BLaER1 treated with 17β-estradiol and CSF1 and Interleukin-3, amounts not matched to agents 10 nM and 100 nM (cell line): ENCODE measurements around the gene RBMS1.
A peak's percentile ranks its signal among the peaks of the same experiment; 100 is the strongest.

ENCODE experiments used
- H3K27ac ChIP-seq, 11 experiments: shearing (Covaris generic); formaldehyde crosslinking; 2 replicates each; pipeline ENCODE4 v1.8.1; 2022
- H3K27me3 ChIP-seq, 11 experiments: shearing (Covaris generic); formaldehyde crosslinking; 2 replicates each; pipeline ENCODE4 v1.8.1; 2022
- H3K36me3 ChIP-seq, 11 experiments: shearing (Covaris generic); formaldehyde crosslinking; 2 replicates each; pipeline ENCODE4 v1.8.1; 2022
- H3K4me1 ChIP-seq, 10 experiments: shearing (Covaris generic); formaldehyde crosslinking; 2 replicates each; pipeline ENCODE4 v1.8.1; 2022
- H3K4me2 ChIP-seq, 11 experiments: shearing (Covaris generic); formaldehyde crosslinking; 2 replicates each; pipeline ENCODE4 v1.8.1; 2022
- H3K4me3 ChIP-seq, 10 experiments: shearing (Covaris generic); formaldehyde crosslinking; 2 replicates each; pipeline ENCODE4 v1.8.1; 2022
- H3K9ac ChIP-seq, 11 experiments: shearing (Covaris generic); formaldehyde crosslinking; 2 replicates each; pipeline ENCODE4 v1.8.1; 2022
- H3K9me3 ChIP-seq, 11 experiments: shearing (Covaris generic); formaldehyde crosslinking; replicated peaks in 1 of 11; 2 replicates each; pipeline ENCODE4 v1.8.1; 2022
- H4K20me1 ChIP-seq, 11 experiments: shearing (Covaris generic); formaldehyde crosslinking; 2 replicates each; pipeline ENCODE4 v1.8.1; 2022
- Cebpa-rat ChIP-seq, 11 experiments: shearing (Covaris generic); IDR thresholded peaks; 2 replicates each; pipeline ENCODE4 v1.8.1; 2022

RBMS1 gene

GRCh38 chr2:160252278-160252887, 241.2 kb downstream of the RBMS1 start:
- H3K36me3 ChIP-seq = no peaks in the 10 kb centered on the region
- no peaks in the 10 kb centered on the region for H4K20me1 ChIP-seq
- no peak overlapping the region for H3K9ac ChIP-seq
- H3K27ac ChIP-seq = no peak overlapping the region
- H3K4me2 ChIP-seq = peak overlapping the region in 2 of 11 experiments; percentile 6 to 31; a peak in 4 of 22 replicates
- H3K4me1 ChIP-seq = peaks cover 0 to 14% (median 0%) of the 10 kb centered on the region in 10 experiments; a peak in 6 of 20 replicates
- no peak for TF ChIP-seq Cebpa-rat (IDR thresholded peaks at IDR 0.05)
- H3K9me3 ChIP-seq = no peaks in the 10 kb centered on the region
- no peak overlapping the region for H3K4me3 ChIP-seq
- H3K27me3 ChIP-seq = no peaks in the 10 kb centered on the region

GRCh38 chr2:160251569-160251968, 242.0 kb downstream of the RBMS1 start:
- Histone ChIP-seq H3K4me2 (no peak overlapping the region), H3K4me1 (peaks cover 0 to 14% (median 0%) of the 10 kb centered on the region in 10 experiments; a peak in 6 of 20 replicates), H3K27me3 (no peaks in the 10 kb centered on the region), H3K9me3 (no peaks in the 10 kb centered on the region), H3K27ac (no peak overlapping the region), H3K9ac (no peak overlapping the region), H3K36me3 (no peaks in the 10 kb centered on the region), H4K20me1 (no peaks in the 10 kb centered on the region), H3K4me3 (no peak overlapping the region)
- TF ChIP-seq Cebpa-rat (IDR thresholded peaks at IDR 0.05) = no peak

- no peak overlapping the region for H3K27ac ChIP-seq
- H3K4me2 ChIP-seq = no peak overlapping the region
- H3K36me3 ChIP-seq = no peaks in the 10 kb centered on the region
- no peaks in the 10 kb centered on the region for H4K20me1 ChIP-seq
- no peak for TF ChIP-seq Cebpa-rat (IDR thresholded peaks at IDR 0.05)
- no peaks in the 10 kb centered on the region for H3K9me3 ChIP-seq
- no peaks in the 10 kb centered on the region for H3K27me3 ChIP-seq
- no peak overlapping the region for H3K9ac ChIP-seq
- H3K4me1 ChIP-seq = peaks cover 0 to 27% (median 0%) of the 10 kb centered on the region in 10 experiments; a peak in 7 of 20 replicates
- H3K4me3 ChIP-seq = no peak overlapping the region
Measured at GRCh38 chr2:160249876-160250275, 243.7 kb downstream of the RBMS1 start.

GRCh38 chr2:160247296-160248035, 246.1 kb downstream of the RBMS1 start:
- no peak overlapping the region for H3K4me2 ChIP-seq
- no peaks in the 10 kb centered on the region for H4K20me1 ChIP-seq
- no peak overlapping the region for H3K4me3 ChIP-seq
- H3K4me1 ChIP-seq = peaks cover 0 to 20% (median 0%) of the 10 kb centered on the region in 10 experiments; a peak in 7 of 20 replicates
- TF ChIP-seq Cebpa-rat (IDR thresholded peaks at IDR 0.05) = no peak
- no peaks in the 10 kb centered on the region for H3K9me3 ChIP-seq
- H3K27ac ChIP-seq = no peak overlapping the region
- no peaks in the 10 kb centered on the region for H3K27me3 ChIP-seq
- no peak overlapping the region for H3K9ac ChIP-seq
- H3K36me3 ChIP-seq = no peaks in the 10 kb centered on the region

DNA sequence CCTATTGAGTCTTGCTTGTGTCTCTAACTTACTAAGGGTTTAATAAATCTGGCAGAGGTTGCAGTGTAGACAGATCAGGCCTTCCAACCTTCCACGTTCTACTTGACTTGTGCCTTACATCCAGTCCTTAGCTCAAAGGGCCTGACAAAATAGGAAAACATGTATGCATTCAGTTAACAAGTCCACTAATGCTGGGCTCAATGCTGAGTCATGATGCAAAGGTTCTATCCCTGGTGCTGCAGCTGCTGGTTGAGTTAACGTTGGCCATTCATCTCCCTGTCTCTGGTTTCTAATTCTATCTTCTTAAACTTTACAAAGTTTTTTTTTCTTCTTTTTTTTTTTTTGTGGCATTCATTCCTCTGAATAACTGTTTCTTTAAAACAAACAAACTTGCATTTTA, 247.3 kb downstream of the RBMS1 start:
- H3K9ac ChIP-seq = no peak overlapping the region
- H3K4me2 ChIP-seq = peak overlapping the region in 1 of 11 experiments; percentile 21; a peak in 1 of 22 replicates
- H3K27me3 ChIP-seq = no peaks in the 10 kb centered on the region
- no peaks in the 10 kb centered on the region for H3K9me3 ChIP-seq
- H3K4me1 ChIP-seq = peaks cover 0 to 26% (median 4%) of the 10 kb centered on the region in 10 experiments; a peak in 10 of 20 replicates
- no peaks in the 10 kb centered on the region for H4K20me1 ChIP-seq
- no peak overlapping the region for H3K27ac ChIP-seq
- H3K36me3 ChIP-seq = no peaks in the 10 kb centered on the region
- TF ChIP-seq Cebpa-rat (IDR thresholded peaks at IDR 0.05) = no peak
- no peak overlapping the region for H3K4me3 ChIP-seq

DNA sequence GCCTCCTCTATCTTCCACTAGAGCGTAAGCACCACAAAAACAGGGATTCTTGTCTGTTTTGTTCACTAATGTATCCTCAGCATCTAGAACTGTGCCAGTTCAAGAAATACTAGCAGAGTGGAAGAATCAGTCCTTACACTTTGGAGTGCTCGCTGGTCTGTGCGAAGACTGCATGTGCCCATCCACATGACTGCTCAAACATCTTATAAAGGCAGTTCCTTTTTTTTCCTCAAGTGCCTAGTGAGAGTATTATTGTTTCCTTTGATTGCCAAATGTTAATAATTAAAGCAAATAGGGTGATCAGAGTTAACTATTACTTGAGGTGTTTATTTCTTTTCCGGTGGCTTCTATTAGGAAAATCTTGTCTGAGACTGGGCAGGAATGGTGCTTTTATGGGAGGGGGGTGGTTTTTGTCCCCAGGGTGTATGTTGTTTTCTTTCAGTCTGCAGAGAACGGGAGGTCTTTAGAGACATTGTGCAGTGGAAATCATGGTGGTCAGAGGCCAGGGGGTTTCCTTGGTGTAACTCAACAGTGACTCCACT, 247.9 kb downstream of the RBMS1 start:
- Histone ChIP-seq H3K4me3 (no peak overlapping the region), H3K27ac (no peak overlapping the region), H3K4me1 (peaks cover 0 to 29% (median 4%) of the 10 kb centered on the region in 10 experiments; a peak in 10 of 20 replicates), H3K36me3 (no peaks in the 10 kb centered on the region), H3K4me2 (peak overlapping the region in 2 of 11 experiments; percentile 3 to 21; a peak in 1 of 22 replicates), H3K27me3 (no peaks in the 10 kb centered on the region), H3K9ac (no peak overlapping the region), H3K9me3 (no peaks in the 10 kb centered on the region), H4K20me1 (no peaks in the 10 kb centered on the region)
- TF ChIP-seq Cebpa-rat (IDR thresholded peaks at IDR 0.05) = no peak

DNA sequence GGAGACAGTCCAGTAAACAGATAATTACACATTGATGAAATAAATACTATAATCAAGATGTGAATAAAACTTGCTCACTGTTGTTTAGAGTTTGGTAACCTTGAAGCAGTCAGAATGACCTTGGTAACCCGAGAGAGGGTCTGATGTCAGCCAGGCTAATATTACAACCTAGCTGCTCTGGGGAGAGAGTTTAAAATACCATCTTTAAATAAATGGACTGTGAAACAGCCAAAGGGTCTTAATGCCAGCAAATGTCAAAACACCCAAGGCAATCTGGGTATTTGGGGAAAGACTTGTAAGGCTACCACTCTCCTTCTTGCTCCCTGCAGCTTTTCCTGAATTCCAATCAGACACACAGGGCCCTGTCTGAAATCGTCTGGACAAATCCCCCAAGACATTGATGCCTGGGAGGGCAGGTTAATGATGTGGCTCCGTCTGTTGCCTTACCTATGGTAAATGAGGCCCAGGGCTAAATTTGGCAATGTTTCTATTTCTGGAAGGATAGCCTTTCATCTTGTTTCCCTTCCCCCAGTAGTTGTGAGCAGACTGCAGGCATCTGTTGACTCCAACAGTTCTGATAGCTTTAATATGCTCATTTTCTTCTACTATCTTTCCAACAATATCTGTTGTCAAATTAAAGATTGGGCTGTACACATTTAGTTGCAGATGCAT, 250.6 kb downstream of the RBMS1 start:
- Histone ChIP-seq H3K9me3 (no peaks in the 10 kb centered on the region), H4K20me1 (no peaks in the 10 kb centered on the region), H3K27me3 (no peaks in the 10 kb centered on the region), H3K27ac (no peak overlapping the region), H3K9ac (no peak overlapping the region), H3K4me1 (peaks cover 0 to 29% (median 4%) of the 10 kb centered on the region in 10 experiments; a peak in 10 of 20 replicates), H3K36me3 (no peaks in the 10 kb centered on the region), H3K4me2 (no peak overlapping the region), H3K4me3 (no peak overlapping the region)
- TF ChIP-seq Cebpa-rat (IDR thresholded peaks at IDR 0.05) = no peak

DNA sequence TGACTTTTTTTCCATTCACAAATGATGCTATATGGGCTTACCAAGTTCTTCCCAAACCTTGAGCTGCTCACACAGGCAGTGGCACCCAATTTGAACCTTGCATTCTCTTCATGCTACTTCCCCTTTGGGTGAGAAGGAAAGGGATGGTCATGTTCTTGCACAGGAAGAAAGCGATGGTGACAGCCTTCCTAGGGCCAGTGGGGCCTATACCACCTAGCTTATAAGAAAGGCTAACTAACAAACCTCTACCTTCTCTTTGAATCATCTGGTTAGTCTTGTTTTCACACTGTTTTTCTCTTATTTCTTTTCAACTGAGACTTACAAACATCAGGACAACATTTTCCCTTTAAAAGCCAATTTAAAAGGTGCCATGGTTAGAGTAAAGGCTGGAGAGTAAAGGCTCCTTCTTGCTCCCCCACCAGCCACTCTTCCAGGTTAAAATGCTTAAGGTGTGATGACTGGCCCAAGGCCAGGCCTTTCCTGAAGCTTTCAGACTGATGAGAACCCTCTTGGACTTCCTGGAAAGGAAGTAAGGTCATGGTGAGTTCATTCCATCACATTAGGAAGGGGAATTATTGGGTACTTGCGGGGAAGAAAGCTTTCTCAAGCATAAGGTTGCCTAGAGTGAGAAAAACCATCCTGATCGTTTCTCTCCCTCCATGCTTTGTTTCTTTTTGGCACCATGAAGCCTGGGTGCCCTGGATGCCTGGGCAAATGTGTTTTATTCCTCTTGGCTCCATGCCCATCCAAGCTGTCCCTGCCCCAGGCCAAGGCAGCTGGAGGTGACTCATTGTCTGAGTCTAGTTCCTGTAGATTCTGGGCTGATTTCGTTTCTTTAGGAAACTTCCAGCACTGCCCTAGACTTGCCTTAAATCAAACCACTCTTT, 252.1 kb downstream of the RBMS1 start:
- H3K27me3 ChIP-seq = no peaks in the 10 kb centered on the region
- TF ChIP-seq Cebpa-rat (IDR thresholded peaks at IDR 0.05) = no peak
- no peak overlapping the region for H3K4me3 ChIP-seq
- H3K9me3 ChIP-seq = no peaks in the 10 kb centered on the region
- no peaks in the 10 kb centered on the region for H4K20me1 ChIP-seq
- H3K4me1 ChIP-seq = peaks cover 0 to 29% (median 4%) of the 10 kb centered on the region in 10 experiments; a peak in 10 of 20 replicates
- H3K36me3 ChIP-seq = no peaks in the 10 kb centered on the region
- H3K27ac ChIP-seq = peak overlapping the region in 1 of 11 experiments; percentile 23; a peak in 1 of 22 replicates
- peak overlapping the region in 6 of 11 experiments; percentile 12 to 51 (median 36); a peak in 9 of 22 replicates for H3K4me2 ChIP-seq
- no peak overlapping the region for H3K9ac ChIP-seq
